Ascending aorta (tissue), 2 donors: ENCODE results near the gene SDK2. TPM values are rescaled to one million over a fixed set of nuclear protein-coding genes. Genes with fewer than 3 reads are reported as not detected.

Source experiments
- DNase-seq, 2 donors: peaks; one replicate each; pipeline ENCODE4 v3.0.0-alpha.2; 2019; ENCODE audit warnings: low spot score in 2 of 2
- H3K27ac ChIP-seq, 2 donors: fragments of 200-600 bp; sonication (generic); one replicate each; pipeline ENCODE4 v1.5.1; 2016 to 2017; ENCODE audit warnings: mild to moderate bottlenecking in 1 of 2
- H3K27me3 ChIP-seq: fragments of 200-600 bp; sonication (generic); one replicate; pipeline ENCODE4 v1.5.1; 2017
- H3K36me3 ChIP-seq, 2 donors: fragments of 200-600 bp; sonication (generic); one replicate each; pipeline ENCODE4 v1.5.1; 2016
- H3K4me1 ChIP-seq, 2 donors: fragments of 200-600 bp; sonication (generic); one replicate each; pipeline ENCODE4 v1.5.1; 2016 to 2017; ENCODE audit warnings: mild to moderate bottlenecking in 1 of 2
- H3K4me3 ChIP-seq, 2 donors: fragments of 200-600 bp; sonication (generic); one replicate each; pipeline ENCODE4 v1.5.1; 2016 to 2017; ENCODE audit warnings: mild to moderate bottlenecking in 1 of 2
- H3K9me3 ChIP-seq, 2 donors: fragments of 200-600 bp; sonication (generic); one replicate each; pipeline ENCODE4 v1.5.1; 2016
- CTCF ChIP-seq, 3 experiments: fragments of 200-600 bp in 2 of 3; fragments of 450-650 bp in 1 of 3; sonication (generic) in 2 of 3; IDR thresholded peaks; one replicate each; pipeline ENCODE4 v1.5.1; 2016 to 2019; ENCODE audit warnings: antibody characterized with exemption in 3 of 3, mild to moderate bottlenecking in 1 of 3, moderate library complexity in 1 of 3
- intact Hi-C: fragments of 100-400 bp; cut with DNase I; formaldehyde crosslinking; loops from one replicate; pipeline ENCODE4 v1.15.1; 2023
- total RNA-seq: library from RNA; depleted of rRNA; stranded (reverse); fragments of >200 nt; gene quantifications from one replicate; pipeline ENCODE4 v1.1.0, GENCODE V29; 2016

SDK2 gene
- total RNA-seq, 1 donor from 2014 or later: 8.1 TPM

- intact Hi-C loops: no loop called here
- DNase-seq: no peak
Measured at GRCh38 chr17:73437826-73438225, 206.4 kb downstream of the SDK2 start.

GRCh38 chr17:73436954-73437353 lies 207.3 kb downstream of the SDK2 start:
- H3K4me1 ChIP-seq: no peaks in the 10 kb centered on the region
- no peaks in the 10 kb centered on the region for H3K36me3 ChIP-seq
- H3K27ac ChIP-seq: no peak overlapping the region
- H3K27me3 ChIP-seq: no peaks in the 10 kb centered on the region
- no peak for DNase-seq
- H3K4me3 ChIP-seq: no peak overlapping the region
- intact Hi-C loops: no loop called here
- no peaks in the 10 kb centered on the region for H3K9me3 ChIP-seq
- no peak for TF ChIP-seq CTCF (IDR thresholded peaks at IDR 0.05)

More at GRCh38 chr17:73437826-73438225, 206.4 kb downstream of the SDK2 start:
- Histone ChIP-seq H3K36me3 (no peaks in the 10 kb centered on the region), H3K27ac (no peak overlapping the region), H3K27me3 (no peaks in the 10 kb centered on the region), H3K4me3 (no peak overlapping the region), H3K4me1 (no peaks in the 10 kb centered on the region), H3K9me3 (no peaks in the 10 kb centered on the region)
- TF ChIP-seq CTCF (IDR thresholded peaks at IDR 0.05): no peak

GRCh38 chr17:73435412-73435811 lies 208.8 kb downstream of the SDK2 start:
- Histone ChIP-seq H3K9me3 (no peaks in the 10 kb centered on the region), H3K4me1 (no peaks in the 10 kb centered on the region), H3K27me3 (no peaks in the 10 kb centered on the region)

GRCh38 chr17:73434154-73434553 lies 210.1 kb downstream of the SDK2 start:
- no peaks in the 10 kb centered on the region for H3K4me1 ChIP-seq
- DNase-seq: no peak
- no peak overlapping the region for H3K27ac ChIP-seq

More at GRCh38 chr17:73435412-73435811, 208.8 kb downstream of the SDK2 start:
- TF ChIP-seq CTCF (IDR thresholded peaks at IDR 0.05): no peak
- H3K36me3 ChIP-seq: no peaks in the 10 kb centered on the region
- H3K27ac ChIP-seq: no peak overlapping the region
- DNase-seq: no peak
- no peak overlapping the region for H3K4me3 ChIP-seq
- intact Hi-C loops: no loop called here

GRCh38 chr17:73433501-73433900 lies 210.7 kb downstream of the SDK2 start:
- H3K9me3 ChIP-seq: no peaks in the 10 kb centered on the region
- no peak for TF ChIP-seq CTCF (IDR thresholded peaks at IDR 0.05)
- no peaks in the 10 kb centered on the region for H3K4me1 ChIP-seq
- no peak for DNase-seq
- H3K27ac ChIP-seq: no peak overlapping the region
- no peak overlapping the region for H3K4me3 ChIP-seq
- intact Hi-C loops: no loop called here
- no peaks in the 10 kb centered on the region for H3K27me3 ChIP-seq
- H3K36me3 ChIP-seq: no peaks in the 10 kb centered on the region

More at GRCh38 chr17:73434154-73434553, 210.1 kb downstream of the SDK2 start:
- Histone ChIP-seq H3K9me3 (no peaks in the 10 kb centered on the region), H3K4me3 (no peak overlapping the region), H3K36me3 (no peaks in the 10 kb centered on the region), H3K27me3 (no peaks in the 10 kb centered on the region)
- intact Hi-C loops: no loop called here
- no peak for TF ChIP-seq CTCF (IDR thresholded peaks at IDR 0.05)

DNA sequence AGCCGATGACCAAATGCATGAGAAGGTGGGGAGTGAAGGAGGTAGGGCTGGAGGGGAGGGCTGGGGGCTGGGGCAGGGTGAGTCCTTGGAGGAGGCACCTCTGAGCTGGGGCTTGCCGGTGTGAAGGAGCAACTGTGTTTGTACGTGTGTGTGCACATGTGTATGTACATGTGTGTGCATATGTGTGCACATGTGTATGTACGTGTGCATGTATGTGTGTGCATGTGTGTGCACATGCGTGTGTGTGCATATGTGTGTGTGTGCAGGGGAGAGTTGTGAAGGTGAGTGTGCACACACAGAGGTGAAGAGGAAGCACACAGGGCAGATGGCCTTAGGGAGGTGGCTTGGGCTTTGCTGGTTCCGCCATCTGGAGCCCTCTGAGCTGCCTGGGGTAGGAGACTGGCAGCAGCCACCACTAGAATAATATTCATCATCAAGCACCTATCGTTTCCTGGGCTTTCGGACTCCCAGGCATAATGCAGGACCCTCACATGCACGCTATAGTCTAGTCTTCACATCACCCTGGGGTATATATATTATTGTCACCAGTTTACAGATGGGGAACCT lies 211.5 kb downstream of the SDK2 start:
- no peak for DNase-seq
- H3K27ac ChIP-seq: no peak overlapping the region
- no peak for TF ChIP-seq CTCF (IDR thresholded peaks at IDR 0.05)
- no peaks in the 10 kb centered on the region for H3K9me3 ChIP-seq
- intact Hi-C loops: no loop called here
- H3K4me3 ChIP-seq: no peak overlapping the region
- H3K36me3 ChIP-seq: no peaks in the 10 kb centered on the region
- H3K27me3 ChIP-seq: no peaks in the 10 kb centered on the region
- no peaks in the 10 kb centered on the region for H3K4me1 ChIP-seq
